GM18873 (cell line): ENCODE results near the gene NTRK3.

Experiments
- ATAC-seq: cut with Tn5 transposase; IDR thresholded peaks from one replicate; pipeline ENCODE4 v1.9.1; 2021; ENCODE audit warnings: mild to moderate bottlenecking, moderate library complexity, moderate number of reproducible peaks; ENCODE audit not compliant: unreplicated experiment, low FRiP score

Gene NTRK3

DNA sequence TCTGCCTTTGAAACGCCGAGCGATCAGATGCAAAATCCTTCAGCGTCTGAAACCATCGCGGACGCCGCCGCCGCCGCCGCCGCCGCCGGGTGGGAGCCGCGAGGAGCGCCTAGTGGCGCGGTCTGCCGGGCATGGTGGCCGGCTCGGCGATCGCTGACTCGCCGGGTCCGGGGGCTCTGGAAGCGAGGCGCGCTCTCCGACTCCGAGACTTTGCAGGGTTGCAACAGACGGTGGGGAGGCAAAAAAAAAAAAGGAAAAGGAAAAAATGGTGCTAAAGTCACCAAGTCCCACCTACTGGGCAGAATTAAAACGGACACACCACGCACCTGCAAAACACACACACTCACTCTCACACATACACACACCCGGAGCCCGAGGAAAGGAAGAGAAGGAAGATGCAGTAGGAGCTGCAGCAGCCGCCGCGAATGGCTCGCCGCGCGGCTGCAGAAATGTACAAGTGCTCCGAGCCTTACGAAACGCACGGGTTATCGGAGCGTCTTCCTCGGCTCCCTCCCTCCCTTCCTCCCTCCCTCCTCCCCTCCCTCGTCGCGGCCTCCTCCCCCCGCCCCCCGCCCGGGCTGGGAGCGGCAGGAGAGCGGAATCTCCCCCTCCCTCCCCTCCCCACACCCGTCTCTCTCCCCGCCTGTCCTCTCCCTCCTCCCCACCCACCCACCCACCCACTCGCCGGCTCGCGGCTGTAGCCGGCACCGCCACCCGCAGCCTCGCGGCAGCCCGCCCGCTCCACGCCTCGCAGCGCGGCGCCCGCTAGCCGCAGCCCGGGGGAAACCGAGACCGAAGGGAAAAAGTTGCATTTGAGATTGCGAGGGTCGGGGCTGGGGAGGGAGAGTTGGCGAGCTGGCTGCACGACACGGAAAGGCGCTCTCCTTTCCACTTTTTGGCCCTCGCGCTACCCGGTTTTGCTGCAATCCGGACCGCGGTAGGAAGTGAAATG, at the start of gene NTRK3:
NTRK3 (minus strand) TSS at position 461 of the 952 bp plus-strand sequence. CDS start 586 bp downstream, outside the sequence.
- ATAC-seq, result no peak

DNA sequence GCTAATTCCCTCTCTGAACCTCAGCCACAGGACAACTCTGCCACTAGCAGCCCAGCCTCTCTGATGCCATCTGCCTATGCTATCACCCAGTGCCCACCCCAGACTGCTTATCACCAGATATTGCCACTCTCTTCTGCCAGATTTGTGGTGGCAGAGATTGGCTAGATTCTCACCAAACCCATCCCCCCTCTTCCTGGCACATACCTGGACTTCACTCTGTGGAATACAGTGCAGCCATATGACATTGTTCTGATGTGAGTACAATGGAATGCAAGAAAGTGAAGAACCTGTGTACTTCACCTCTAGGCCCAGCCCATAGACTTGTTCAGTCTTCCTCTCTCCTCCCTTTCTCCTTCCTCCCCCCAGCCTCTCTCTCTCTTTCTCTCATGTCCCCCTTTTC, 46.9 kb upstream of the NTRK3 start:
- ATAC-seq, result no peak

DNA sequence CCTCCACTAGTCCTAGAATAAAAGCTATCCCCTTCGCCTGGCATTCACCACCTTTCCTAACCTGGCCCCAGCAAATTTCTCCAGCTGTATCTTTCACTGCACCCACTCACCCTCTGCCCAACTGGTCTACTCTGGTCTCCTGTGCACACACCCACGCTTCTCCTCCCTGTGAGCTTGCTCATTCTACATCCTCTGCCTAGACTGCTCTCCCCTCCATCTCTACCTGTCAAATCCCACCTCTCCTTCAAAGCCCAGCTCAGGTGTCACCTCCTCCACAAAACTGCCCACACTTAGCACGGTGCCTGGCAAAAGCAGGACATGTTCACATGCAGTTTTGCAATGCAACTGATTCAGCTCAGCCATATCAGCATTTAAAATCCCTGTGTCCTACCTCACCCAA, 45.8 kb upstream of the NTRK3 start:
- ATAC-seq, result no peak

DNA sequence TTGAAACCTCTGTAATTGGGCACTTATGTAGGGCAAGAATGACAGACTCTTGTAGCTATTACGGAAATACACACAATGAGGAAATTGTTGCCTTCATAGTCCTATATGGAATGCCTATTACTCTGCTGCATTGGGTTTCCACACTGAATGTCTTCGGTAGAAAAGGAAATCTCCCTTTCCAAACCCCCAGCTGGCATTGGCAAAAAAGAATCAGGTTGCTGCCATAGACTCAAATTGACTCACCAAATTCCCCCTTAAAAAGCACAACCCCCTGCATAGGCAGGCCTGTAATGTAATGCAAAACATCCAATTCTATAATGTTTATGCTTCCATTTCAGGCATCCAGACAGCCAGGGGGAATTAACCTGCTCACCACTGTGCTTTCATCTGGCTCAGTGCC, 44.8 kb upstream of the NTRK3 start:
- ATAC-seq, result no peak

DNA sequence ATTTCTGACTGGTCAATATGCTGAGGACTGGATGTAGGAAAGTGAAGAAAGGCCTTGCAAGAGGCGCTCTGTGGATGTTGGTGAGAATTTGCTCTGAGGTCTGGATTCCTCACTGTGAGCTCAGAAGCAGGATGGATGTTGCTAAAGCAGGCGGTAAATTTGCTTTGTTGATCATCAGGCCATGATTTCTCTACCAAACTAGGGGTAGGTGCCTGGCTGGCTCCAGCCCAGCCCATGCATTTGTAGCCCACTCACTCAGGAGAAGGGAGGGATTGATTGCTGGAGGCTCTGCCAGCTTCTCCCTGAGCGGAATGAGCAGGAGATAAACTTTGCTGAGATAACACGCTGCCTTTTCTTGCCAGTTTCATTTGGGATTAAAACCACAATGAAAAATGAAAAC, 44.3 kb upstream of the NTRK3 start:
- no peak for ATAC-seq

DNA sequence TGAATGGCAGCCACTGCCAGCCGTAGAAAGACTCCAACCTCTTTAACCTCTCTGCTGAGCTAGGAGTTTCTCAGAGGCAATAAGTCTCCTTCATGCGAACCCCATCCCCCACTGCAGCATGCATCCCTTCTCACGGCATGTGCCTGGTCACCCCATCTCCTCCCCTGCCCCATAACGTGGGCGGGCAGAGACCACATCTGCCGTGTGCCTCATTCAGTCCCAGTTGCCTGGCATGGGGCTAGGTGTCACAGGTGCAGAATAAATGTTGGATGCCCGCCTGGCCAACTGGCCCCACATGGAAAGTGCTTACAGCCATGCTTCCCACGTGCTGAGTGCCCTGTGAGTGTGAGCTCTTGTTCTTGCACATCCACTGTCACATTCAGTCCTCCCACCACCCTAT, 43.5 kb upstream of the NTRK3 start:
- ATAC-seq, result no peak

DNA sequence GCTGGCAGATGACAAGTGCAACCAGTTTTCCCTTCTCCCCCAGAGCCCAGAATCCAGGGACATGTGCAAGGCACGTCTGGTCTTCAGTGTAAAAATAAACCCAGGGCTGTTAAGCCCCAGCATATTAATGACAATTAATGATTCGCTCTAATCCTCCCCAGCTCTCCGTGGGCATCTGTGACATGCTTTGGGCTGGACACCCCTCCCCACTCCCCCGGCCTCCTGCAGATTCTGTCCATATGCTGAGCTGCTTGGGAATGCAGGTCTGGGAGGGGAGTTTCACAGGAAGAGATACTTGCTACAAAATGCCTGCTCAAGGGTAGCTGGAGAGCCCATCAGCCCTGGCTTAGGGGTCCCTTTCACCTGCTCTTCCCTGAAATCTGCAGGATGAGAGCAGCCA, 43.0 kb upstream of the NTRK3 start:
- ATAC-seq, result no peak

DNA sequence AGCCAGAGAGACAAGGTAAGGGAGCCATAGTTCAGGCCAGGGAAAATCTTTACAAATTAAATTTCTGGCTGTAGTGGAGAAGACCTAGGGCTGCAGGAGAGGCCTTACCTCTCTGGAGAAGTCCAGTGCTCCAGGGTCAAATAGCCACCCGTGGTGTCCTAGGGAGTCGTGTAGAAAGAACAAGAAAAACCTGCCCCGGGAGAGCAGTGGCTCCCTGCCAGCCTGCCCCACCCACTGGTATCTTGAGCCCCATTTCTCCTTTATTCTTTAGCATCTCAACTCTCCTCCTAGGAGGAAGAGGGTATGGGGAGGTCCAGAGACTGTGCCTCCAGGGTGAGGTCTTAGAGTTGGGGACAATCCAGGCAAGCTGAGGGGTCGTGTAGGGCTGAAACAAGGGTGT, 32.1 kb upstream of the NTRK3 start:
- no peak for ATAC-seq

DNA sequence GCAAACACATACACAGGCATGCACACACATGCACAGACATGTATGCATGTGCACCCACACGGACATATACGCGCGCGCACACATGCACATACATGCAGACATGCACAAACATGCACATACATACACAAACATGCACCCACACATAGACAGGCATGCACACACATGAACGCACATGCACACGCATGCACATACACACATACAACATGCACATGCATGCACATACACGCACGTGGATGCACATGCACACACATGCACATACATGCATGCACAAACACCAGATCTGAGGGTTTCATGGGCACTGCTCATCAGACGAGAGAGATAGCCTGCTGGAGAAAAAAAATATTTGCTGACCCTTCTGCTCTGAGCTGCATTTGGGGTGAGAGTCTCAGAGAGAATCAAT, 31.7 kb upstream of the NTRK3 start:
- no peak for ATAC-seq

DNA sequence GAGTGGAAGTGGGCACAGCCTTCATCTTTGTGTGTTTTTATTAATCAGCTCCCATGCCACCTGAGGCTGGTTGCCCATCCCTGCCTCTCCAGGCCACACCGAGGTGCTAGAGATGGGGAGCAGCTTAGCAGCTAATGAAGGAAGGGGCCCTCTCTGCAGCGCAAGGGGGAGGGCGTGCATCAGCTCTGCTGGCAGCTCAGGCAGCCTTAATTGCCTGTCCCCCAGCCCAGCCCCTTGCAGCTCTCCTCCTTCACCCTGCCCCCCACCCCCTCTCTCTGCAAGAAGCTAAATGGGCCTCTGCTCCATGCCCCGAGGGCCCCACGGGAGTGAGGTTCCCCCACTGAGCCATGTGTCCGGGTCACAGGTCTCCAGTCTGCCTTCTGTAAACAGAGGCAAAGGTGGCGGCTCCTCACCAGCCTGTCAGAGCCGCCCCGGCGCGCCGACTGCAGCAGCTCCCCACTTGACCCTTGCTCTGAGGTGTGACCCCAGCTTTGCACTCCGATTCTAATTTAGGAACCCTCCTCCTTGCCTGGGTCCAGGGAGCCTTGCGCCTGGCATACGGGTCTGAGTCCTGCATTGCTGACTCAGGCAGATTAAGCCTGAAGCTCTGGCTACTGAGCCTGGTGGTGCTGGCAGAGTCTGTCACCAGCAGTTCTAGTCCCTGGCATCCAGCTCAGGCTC, 27.9 kb upstream of the NTRK3 start:
- no peak for ATAC-seq

DNA sequence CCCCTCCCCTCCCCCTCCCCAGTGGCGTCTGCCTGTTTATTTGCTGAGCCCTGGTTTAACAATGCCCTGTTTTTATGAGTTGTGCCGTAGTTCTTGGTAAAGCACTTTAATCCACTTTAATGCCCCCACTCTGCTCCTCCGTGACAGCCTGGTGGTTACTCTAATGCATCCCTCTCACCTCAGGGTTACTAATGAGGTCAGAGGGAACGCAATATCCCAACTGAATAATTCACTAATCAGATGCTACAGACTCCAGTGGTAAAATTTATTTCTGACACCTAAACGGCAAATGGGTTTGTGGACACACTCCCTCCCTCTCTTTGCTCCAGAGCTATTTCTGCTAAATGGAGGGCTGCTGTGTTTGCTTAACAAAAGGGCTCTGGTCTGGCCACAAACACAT, 26.1 kb upstream of the NTRK3 start:
- ATAC-seq, result no peak

DNA sequence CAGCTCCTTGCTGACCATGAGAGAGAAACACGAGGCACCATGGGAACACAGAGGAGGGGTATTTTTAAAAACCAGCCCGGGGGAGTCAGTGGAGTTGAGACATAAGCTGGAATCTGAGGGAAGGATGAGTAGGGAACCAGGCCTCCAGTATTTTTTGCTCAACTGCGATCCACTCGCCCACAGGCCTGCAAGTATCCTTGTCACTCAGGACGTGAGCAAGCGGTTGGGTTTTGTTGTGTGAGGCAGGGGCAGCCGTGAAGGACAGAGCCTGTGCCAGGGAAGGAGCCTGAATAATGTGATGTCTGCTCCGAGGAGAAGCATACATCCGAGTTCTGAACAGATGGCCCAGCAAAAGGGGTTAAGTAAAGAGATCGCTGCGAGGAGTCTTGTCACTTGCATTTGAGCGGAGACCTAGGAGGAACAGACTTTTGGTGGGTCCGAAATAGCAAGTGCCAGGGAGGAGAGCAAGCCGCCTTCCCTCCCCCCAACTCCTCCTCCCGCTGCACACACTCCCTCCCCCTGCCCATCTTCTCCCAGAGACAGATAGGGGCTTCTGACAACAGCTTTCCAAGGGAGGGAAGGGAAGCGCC, 20.4 kb upstream of the NTRK3 start:
- ATAC-seq, result no peak

DNA sequence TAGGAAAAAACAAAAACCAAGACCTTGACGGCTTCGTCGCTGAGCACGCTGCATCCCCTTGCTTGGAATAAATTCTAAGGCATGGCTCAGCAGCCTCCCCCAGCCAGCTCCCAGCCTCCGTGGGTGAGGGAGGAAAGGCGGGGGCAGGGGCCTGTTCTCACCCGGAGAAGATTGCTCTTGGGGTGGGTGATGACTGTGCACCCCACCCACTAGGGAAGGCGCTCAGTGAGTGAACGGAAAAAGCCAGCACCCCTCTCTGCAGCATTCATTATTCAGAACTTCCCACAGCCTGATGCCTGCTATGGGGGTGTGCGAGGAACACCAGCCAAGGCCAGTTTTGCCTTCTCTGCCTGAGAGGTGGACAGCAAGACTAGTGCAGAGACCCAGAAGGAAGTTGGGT, 19.3 kb upstream of the NTRK3 start:
- no peak for ATAC-seq

DNA sequence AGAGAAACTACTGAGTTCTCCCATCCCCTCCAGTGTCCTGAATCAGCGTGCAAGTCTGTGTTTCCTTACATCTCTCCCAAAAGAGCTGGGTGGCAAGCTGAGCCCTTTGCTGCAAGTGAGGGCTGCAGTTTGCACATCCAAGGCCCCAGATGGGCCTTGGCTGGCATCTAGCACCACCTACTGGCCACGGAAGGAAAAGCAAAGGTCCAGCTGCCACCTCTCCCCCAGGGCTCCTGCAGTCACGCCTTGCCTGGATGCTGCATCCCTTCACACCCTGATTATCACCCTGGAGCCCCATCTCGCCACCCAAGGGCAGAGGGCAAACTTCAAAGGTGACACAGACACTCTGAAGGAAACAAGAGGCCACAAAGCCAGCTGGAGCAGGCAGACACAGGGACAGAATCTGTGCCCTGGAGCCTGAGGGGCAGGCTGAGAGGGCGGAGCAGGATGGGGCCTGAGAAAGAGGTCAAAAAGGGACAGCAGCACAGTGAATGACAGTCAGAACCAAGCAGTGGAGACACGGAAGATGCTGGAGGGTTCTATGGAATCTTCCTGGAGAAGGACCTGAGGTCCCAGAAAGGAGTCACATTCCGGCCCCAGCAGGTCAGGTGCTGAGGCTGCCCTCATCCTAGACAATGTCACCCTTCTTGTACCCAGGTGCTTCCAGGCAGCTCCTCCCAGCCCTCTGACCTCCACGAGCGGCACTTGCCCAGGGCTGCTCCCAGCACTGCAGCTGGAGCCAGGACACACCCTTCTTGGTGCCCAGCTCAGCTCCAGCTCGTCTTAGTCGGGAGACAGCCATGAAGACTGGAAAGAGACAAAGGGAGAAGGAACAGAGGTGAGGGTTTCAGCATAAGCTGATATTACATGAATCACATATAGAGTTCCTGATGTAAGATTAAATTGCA, 18.3 kb upstream of the NTRK3 start:
- no peak for ATAC-seq

DNA sequence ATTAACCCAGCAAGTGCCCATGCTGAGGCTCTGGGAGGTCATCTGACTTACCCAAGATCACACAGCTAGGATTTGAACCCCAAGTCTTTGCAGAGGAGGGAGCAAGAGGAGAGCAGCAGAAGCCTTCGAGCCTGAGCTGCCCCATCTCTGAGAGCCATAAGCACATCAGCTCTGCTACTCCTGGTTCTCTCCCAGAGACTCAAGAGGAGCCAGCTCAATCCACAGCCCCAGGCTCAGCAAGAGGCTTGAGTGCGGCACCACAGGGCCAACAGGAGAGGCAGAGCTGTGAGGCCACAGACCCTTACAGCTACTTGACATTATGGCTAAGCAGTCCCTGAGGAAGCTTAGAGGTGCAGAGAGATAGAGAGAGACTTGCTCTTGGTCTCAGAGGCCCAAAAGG, 15.9 kb upstream of the NTRK3 start:
- ATAC-seq, result no peak

DNA sequence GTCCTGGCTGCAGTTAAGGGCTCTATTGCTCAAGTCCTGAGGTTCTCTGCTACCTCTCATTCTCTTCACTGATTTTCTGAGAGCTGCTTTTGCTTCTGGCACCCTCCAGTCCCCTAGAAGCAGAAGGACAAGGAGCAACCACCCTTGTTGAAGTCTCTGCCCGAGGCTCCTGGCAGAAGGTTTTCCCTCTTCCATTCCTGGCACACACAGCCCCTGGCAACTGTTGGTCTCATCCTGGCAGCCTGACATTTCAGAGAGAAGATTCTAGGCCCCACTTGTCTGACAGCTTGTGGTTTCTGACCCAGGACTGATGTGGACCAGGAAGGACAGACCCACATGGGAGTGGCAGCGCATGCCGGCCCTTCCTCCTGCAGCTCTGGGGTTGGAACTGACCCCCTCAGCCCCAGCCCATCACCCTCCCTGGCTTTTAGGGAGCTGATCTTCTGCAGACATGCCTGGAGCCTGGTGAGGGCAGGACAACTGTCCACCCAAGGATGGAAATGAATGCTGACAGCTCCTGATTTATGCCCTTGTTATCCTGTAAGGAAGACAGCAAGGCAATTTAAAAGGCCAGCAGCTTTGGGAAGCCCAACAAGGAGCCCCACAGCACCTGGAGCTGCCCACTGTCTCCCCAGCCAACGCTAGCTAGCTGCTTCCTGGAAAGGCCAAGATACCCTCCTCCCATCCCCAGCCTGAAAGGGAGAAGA, 13.0 kb upstream of the NTRK3 start:
- no peak for ATAC-seq

DNA sequence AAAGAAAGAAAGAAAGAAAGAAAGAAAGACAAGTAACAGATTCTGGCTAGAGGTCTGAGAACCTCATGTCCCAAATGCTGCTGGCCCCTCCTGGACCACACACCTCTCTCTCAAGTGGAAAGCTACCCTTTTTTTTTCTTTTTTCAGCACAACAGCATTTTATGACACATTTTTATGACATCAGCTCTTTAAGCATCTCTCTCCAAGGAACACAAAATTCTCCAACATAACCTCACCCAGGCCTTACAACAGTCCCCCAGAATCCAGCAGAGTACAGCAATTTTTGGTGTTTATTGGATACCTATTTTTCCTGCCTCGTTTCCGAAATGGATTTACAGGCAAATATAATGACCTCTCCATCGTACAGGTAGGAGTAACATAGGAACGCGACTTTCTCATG, 11.2 kb upstream of the NTRK3 start:
- no peak for ATAC-seq

DNA sequence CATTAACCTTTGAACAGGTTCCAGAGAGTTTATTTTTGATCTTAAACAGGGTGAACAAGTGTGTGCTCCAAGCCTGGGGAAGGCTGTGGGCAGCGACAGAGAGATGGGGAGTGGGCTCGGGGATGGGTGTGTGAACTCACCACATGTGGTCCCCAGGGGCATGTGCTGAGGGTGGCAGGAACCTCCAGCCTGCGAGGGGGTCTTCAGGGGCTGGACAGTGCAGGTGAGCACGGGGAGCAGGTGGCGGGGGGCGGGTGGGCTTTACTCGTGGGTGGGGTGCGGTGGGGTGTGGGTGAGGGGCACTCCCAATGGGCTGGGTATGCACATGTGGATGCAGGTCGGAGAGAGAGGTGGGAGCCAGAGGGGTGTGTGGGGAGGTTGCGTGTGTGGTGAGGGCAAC, 9.6 kb upstream of the NTRK3 start:
- no peak for ATAC-seq

DNA sequence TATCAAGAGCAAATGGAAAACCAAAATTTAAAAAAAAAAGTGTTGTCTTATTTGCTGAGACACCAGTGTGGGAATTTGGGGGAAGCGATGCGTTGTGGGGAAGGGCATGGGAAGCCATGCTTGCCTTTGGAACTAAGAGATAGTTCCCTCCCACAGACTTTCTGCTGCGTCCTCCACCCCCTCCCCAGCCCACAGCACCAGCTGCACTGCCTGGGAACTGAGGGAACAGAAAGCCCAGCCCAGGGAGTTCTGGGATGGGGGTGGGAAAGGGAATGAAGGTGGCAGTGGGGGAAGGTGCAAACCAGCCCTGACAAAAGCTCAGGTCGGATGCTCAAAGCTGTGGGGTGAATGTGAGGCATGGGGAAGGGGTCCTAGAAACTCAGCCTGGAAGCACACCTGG, 8.1 kb upstream of the NTRK3 start:
- ATAC-seq, result no peak

DNA sequence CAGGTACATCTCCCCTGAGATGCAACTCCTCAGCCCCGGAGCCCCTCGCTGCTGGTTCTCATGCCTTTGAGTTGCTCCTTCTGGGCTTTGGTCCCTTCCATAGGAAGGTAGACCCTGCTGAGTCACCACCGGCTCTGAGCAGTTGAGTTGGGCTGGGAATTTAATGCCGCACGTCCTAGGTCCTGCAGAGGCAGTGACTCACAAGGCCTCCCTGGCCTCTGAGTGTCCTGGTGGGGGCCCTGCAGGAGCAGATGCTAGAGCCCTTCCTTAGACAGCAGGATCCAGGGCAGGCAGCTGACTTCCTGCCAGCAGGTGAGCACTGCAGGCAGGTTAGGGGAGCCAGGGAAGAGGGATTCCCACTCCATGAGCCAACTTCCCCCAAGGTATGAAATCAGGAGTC, 5.5 kb upstream of the NTRK3 start:
- ATAC-seq, result no peak
